GM18907 (cell line): ENCODE measurements around the gene SAGE1.
"Not testable (repeated sequence)": the region's sequence is repeated elsewhere in the genome, so short reads cannot be mapped to it uniquely, and the experiment has no call there.

Experiments used
- ATAC-seq: cut with Tn5 transposase; IDR thresholded peaks from one replicate; pipeline ENCODE4 v1.9.1; 2021; ENCODE audit warnings: mild to moderate bottlenecking, moderate library complexity; ENCODE audit not compliant: unreplicated experiment

Gene SAGE1

DNA sequence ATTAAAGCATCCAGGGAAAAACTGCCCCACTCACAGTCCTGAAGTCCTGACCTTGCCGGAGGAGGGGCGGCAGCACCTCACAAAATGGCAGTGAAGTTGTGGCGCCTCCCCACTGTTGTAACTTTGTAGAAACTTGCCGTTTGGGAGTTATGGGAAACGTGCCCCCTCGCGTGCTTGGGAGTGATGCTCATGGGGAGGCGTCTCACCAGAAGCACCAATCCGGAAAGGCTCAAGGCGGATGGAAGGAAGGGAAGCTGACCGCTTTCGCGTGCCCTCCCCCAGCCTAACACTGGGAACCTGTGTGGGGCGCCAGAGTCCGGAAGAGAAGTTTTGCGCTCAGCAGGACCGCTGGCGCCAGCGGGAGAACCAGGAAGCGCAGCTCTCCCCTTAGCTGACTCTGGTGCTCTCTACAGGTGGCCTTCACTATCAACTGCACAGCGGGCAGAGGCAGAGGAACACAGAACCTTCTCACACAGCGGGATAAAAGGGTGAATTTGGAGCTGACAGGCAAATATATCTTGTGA, at the start of gene SAGE1, which contains the start of gene CT45A10:
SAGE1 (plus strand) TSS at position 423 of the 524 bp plus-strand sequence. CDS start 2,527 bp downstream, outside the sequence.
CT45A10 (minus strand) TSS at position 151 of the 524 bp plus-strand sequence. CDS start 8,100 bp downstream, outside the sequence.
- ATAC-seq = no peak

GRCh38 chrX:135854438-135854837, 39.1 kb upstream of the SAGE1 start, which contains the start of gene CT45A8:
TSS of gene CT45A8 (minus strand) at chrX:135854538. CDS start at chrX:135850783, 3,755 bp downstream.
- ATAC-seq = not testable (repeated sequence)

DNA sequence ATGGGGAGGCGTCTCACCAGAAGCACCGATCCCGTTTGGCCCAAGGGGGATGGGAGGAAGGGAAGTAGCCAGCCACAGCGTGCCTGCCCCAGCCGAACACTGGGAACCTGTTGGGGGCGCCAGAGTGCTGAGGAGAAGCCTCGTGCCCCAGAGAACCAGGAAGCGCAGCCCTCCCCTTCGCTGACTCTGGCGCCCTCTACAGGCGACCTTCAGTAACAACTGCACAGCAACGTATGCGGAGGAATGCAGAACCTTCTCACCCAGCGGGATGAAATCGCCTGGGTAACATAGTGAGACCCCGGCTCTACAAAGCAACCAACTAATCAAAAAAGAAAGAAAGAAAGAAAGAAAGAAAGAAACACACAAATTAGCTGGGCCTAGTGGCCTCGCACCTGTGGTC, 21.8 kb upstream of the SAGE1 start, which contains the start of gene CT45A9:
CT45A9 (minus strand) TSS at position 101 of the 400 bp plus-strand sequence. CDS start 3,751 bp downstream, outside the sequence.
- ATAC-seq = not testable (repeated sequence)

GRCh38 chrX:135882741-135883140, 10.8 kb upstream of the SAGE1 start:
- not testable (repeated sequence) for ATAC-seq

GRCh38 chrX:135888230-135888629, 5.3 kb upstream of the SAGE1 start:
- ATAC-seq = not testable (repeated sequence)

DNA sequence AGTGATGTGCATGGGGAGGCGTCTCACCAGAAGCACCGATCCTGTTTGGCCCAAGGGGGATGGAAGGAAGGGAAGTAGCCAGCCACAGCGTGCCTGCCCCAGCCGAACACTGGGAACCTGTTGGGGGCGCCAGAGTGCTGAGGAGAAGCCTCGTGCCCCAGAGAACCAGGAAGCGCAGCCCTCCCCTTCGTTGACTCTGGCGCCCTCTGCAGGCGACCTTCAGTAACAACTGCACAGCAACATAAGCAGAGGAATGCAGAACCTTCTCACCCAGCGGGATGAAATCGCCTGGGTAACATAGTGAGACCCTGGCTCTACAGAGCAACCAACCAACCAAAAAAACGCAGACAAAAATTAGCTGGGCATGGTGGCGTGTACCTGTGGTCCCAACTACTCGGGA, 4.5 kb upstream of the SAGE1 start:
- not testable (repeated sequence) for ATAC-seq

DNA sequence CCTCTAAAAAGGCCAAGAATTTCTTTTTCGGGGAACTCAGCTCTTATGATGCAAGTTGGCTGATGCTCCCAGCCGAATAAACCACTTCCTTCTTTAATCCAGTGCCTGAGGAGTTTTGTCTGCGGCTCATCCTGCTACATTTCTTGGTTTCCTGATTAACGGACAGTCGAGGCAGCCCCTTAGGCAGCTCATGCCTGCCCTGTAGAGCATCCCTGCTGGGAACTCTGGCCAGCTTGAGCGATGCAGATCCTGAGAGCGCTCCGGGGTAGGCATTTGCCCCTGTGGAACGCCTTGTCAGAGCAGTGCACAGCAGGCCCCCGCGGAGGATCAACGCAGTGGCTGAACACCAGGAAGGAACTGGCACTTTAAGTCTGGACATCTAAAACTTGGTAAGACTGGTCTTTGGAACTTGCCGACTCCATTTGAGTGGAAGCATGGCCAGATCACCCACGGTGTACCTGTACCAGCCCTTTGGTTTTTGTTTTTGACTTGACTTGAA, 3.4 kb upstream of the SAGE1 start:
- no peak for ATAC-seq

GRCh38 chrX:135892781-135893180, 735 bp upstream of the SAGE1 start:
- no peak for ATAC-seq

GRCh38 chrX:135910251-135910650, 16.7 kb downstream of the SAGE1 start:
- no peak for ATAC-seq

DNA sequence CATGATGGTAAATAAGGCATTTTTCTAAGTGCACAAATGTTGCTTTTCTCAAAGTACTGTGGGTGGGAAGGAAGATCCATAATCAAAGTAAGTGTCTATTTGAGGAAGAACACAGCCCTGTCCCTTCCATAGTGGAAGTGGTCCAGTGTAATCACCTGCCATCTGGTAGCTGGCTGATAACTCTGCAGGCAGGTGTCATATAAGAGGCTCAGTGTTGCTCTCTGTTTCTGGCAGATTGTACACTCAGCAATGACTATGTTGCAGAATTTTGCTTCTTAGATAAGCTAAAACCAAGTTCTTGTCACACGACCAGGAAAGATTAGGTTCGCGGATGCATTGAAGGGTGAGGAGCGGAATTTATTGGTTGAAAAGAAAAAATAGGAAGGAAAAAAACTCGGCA, 20.9 kb downstream of the SAGE1 start:
- ATAC-seq = no peak

DNA sequence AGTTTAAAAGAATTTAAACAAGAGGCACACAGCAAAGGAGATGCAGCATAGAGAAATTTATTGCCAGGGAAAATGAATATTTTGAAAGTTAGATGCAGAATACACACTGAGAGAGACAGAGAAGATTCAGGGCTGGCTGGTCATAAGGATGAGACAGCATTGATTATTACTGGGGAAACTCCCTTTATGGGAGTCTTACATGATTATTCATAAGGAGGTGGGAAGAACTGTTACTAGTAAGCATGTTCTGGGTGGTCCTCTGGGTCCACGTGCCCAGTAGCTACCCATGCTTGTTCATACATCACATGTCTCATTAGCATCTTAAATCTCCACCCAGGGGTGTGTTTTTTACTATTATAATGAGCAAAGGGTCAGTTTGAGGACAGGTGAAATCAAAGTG, 27.0 kb downstream of the SAGE1 start:
- not testable (repeated sequence) for ATAC-seq

GRCh38 chrX:135923353-135923752, 29.8 kb downstream of the SAGE1 start:
- ATAC-seq = no peak

DNA sequence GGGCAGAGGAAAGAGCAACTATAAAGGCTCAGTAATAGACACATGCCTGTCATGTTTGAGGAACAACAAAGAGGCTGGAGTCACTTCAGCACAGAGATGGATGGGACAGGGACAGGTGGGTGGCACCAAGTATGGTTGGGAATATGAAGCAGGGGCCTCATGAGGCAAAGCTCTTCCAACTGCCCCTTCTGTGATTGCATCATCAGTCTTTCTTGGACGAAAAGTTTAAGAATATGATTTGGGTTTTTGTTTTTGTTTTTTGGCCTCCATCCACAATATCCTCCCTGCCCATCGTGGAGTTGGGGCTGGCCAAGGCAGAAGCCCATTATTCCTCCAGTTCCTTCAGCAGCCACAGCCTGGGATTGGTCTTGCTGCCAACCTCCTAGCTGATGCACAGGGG, 34.4 kb downstream of the SAGE1 start:
- ATAC-seq = no peak

DNA sequence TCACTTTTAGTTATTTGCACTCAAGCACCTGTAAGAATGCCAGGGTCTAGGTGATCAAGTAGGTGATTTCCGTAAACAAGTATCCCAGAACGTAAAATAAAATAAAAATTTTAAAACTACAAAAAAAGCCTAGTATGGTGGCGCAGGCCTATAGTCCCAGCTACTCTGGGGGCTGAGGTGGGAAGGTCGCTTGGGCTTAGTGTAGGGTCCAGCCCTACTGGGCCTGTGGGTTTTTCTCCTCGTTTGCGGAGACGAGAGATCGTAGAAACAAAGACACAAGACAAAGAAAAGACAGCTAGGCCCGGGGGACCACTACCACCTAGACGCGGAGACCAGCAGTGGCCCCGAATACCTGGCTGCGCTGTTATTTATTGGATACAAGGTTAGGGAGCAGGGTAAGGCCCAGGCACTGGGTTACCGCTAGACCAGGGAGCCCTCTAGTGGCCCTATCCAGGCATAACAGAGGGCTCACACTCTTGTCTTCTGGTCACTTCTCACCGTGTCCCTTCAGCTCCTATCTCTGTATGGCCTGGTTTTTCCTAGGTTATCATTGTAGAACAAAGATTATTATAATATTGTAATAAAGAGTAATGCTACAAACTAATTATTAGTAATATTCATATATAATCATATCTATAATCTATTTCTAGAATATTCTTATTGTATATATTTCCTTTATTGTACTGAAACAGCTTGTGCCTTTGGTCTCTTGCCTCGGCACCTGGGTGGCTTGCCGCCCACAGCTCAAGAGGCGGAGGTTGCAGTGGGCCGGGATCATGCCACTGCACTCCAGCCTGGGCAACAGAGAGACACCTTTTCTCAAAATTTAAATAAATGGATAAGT, 38.4 kb downstream of the SAGE1 start:
- peak; percentile 77 for ATAC-seq

- no peak for ATAC-seq
These were observed 51.0 kb downstream of the SAGE1 start for GRCh38 chrX:135944486-135944885.

GRCh38 chrX:135951291-135951690, 57.8 kb downstream of the SAGE1 start:
- ATAC-seq = no peak
